Panc1 (cell line): Measurements from ENCODE around the gene NEK6.

Experiments used
- CTCF ChIP-seq: fragments of 450-650 bp; IDR thresholded peaks from 2 replicates; pipeline ENCODE4 v1.5.1; 2017; ENCODE audit warnings: mild to moderate bottlenecking
- POLR2AphosphoS5 ChIP-seq: IDR thresholded peaks from 2 replicates; pipeline ENCODE4 v1.6.1; 2012; ENCODE audit warnings: mild to moderate bottlenecking, low read depth, low read length, moderate library complexity
- TCF7L2 ChIP-seq: IDR thresholded peaks from 2 replicates; pipeline ENCODE4 v1.6.1; 2011; ENCODE audit warnings: mild to moderate bottlenecking, low read depth, low read length, inconsistent platforms

GRCh38 chr9:124215368-124215910 is 42.3 kb upstream of the NEK6 start:
- TF ChIP-seq CTCF = no peak
- no peak for TF ChIP-seq TCF7L2
- TF ChIP-seq POLR2AphosphoS5 = no peak
